PC-3 (cell line): ENCODE measurements around the gene LIME1. TPM values are rescaled to one million over a fixed set of nuclear protein-coding genes. Genes with fewer than 3 reads are reported as not detected.

ENCODE experiments used
- ATAC-seq: fragments of 200-7000 bp; cut with Tn5 transposase; 2 replicates; pipeline ENCODE4 v1.9.1; 2020; ENCODE audit warnings: mild to moderate bottlenecking, moderate library complexity
- BruUV-seq: library from RNA; stranded (reverse); fragments of 400-500 nt; replicated peaks from 2 replicates; lab custom pipeline; 2021; lab: Mats Ljungman, UMichigan
- CTCF ChIA-PET: fragments of 300-600 bp; sonication (Branson Sonifier 250); formaldehyde crosslinking; loops from one replicate; lab custom pipeline; 2022; ENCODE audit warnings: antibody characterized with exemption; lab: Charles Lee
- POLR2A ChIA-PET: fragments of 300-600 bp; sonication (Branson Sonifier 250); formaldehyde crosslinking; loops from one replicate; lab custom pipeline; 2022; ENCODE audit warnings: antibody characterized with exemption; ENCODE audit not compliant: unreplicated experiment; lab: Charles Lee
- DNase-seq: peaks from one replicate; pipeline ENCODE4 v3.0.0-alpha.2; 2015
- H2AFZ ChIP-seq: fragments of 300-600 bp; sonication (generic); 2 replicates; pipeline ENCODE4 v1.6.0; 2016; ENCODE audit warnings: antibody characterized with exemption, low read length
- H3F3A ChIP-seq: fragments of 300-600 bp; sonication (generic); one replicate; pipeline ENCODE4 v1.6.0; 2017; ENCODE audit warnings: antibody characterized with exemption, low read length, control low read depth, mild to moderate bottlenecking; ENCODE audit not compliant: unreplicated experiment
- H3K27ac ChIP-seq: fragments of 300-600 bp; sonication (generic); 2 replicates; pipeline ENCODE4 v1.5.1; 2016; ENCODE audit warnings: mild to moderate bottlenecking, low read length
- H3K27me3 ChIP-seq: fragments of 300-600 bp; sonication (generic); 2 replicates; pipeline ENCODE4 v1.6.1; 2016; ENCODE audit warnings: low read length, mixed read lengths
- H3K36me3 ChIP-seq: fragments of 300-600 bp; sonication (generic); 2 replicates; pipeline ENCODE4 v1.6.1; 2016; ENCODE audit warnings: low read depth, mixed run types, low read length, mixed read lengths
- H3K4me1 ChIP-seq: fragments of 300-600 bp; sonication (generic); 2 replicates; pipeline ENCODE4 v1.5.1; 2016; ENCODE audit warnings: low read length; ENCODE audit not compliant: insufficient read depth
- H3K4me2 ChIP-seq: fragments of 300-600 bp; sonication (generic); 2 replicates; pipeline ENCODE4 v1.6.0; 2016; ENCODE audit warnings: low read length
- H3K4me3 ChIP-seq: fragments of 300-600 bp; sonication (generic); 2 replicates; pipeline ENCODE4 v1.5.1; 2016; ENCODE audit warnings: mild to moderate bottlenecking, low read length, mixed read lengths
- H3K79me2 ChIP-seq: fragments of 300-600 bp; sonication (generic); 2 replicates; pipeline ENCODE4 v1.6.1; 2017; ENCODE audit warnings: low read length, mixed read lengths
- H3K9ac ChIP-seq: fragments of 300-600 bp; sonication (generic); 2 replicates; pipeline ENCODE4 v1.6.0; 2016; ENCODE audit warnings: mild to moderate bottlenecking, low read length
- H3K9me2 ChIP-seq: fragments of 300-600 bp; sonication (generic); replicated peaks from 2 replicates; pipeline ENCODE4 v1.6.1; 2016; ENCODE audit warnings: mixed run types, low read length, mixed read lengths
- H3K9me3 ChIP-seq: fragments of 300-600 bp; sonication (generic); 2 replicates; pipeline ENCODE4 v1.6.1; 2016; ENCODE audit warnings: low read length, mixed read lengths
- H4K20me1 ChIP-seq: fragments of 300-600 bp; sonication (generic); 2 replicates; pipeline ENCODE4 v1.6.1; 2016; ENCODE audit warnings: low read length, mixed read lengths
- EZH2 ChIP-seq: fragments of 300-600 bp; sonication (generic); IDR thresholded peaks from one replicate; pipeline ENCODE4 v1.6.1; 2017; ENCODE audit warnings: antibody characterized with exemption, mild to moderate bottlenecking, low read length; ENCODE audit not compliant: unreplicated experiment
- EZH2phosphoT487 ChIP-seq: fragments of 300-600 bp; sonication (generic); IDR thresholded peaks from 2 replicates; pipeline ENCODE4 v1.6.1; 2018; ENCODE audit warnings: mild to moderate bottlenecking, antibody characterized with exemption, low read length, borderline replicate concordance
- intact Hi-C: fragments of 100-400 bp; cut with micrococcal nuclease; formaldehyde crosslinking; loops from 2 replicates; pipeline ENCODE4 v1.9.0; 2023
- total RNA-seq: library from RNA; depleted of rRNA; stranded (reverse); fragments of >200 nt; gene quantifications from 2 replicates; pipeline ENCODE4 v1.2.3, GENCODE V29; 2014
- TF ChIP-seq, protein P1 (sequence below): fragments of 300-600 bp; sonication (generic); conservative IDR thresholded peaks from 2 replicates; pipeline ENCODE4 v1.5.1; 2017; ENCODE audit warnings: antibody characterized with exemption, low read depth, mild to moderate bottlenecking, low read length

The LIME1 gene
- total RNA-seq, 1 experiment from 2014 or later = 17.3 TPM

DNA sequence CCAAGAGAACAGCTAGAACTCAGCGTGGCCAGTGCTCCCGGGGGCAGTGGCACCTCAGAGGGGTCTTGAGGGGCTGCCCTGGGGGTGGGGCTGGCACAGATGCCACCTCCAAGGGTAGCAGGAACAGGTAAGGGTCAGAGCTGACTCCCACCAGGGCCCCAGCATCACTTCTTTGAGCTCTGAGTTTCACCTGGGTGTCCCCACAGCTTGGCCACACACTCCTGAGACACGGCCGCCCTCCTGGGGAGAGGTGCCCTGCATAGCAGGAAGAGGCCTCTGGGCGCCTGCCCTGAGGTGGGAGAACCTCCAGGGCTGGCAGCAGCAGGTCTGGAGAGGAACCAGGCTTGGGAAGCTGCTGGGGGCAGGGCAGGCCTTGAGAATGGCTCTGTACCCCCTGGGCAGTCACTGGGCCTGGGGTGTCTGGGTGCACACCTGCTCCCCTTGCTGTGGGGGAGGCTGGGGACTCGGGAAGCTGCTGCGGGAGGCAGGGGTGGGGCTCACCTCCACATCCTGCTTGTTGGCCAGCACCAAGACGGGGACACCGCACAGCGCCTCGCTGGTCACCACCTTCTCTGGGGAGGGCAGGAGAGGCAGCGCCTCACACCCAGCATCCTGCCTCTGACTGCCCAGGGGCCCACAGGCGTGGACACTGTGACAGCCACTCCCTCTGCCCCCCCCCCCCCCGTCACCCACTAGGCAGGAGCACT, 35.0 kb upstream of the LIME1 start:
- Histone ChIP-seq H3K4me1 (peaks cover 43% of the 10 kb centered on the region), H3K27ac (no peak overlapping the region)

DNA sequence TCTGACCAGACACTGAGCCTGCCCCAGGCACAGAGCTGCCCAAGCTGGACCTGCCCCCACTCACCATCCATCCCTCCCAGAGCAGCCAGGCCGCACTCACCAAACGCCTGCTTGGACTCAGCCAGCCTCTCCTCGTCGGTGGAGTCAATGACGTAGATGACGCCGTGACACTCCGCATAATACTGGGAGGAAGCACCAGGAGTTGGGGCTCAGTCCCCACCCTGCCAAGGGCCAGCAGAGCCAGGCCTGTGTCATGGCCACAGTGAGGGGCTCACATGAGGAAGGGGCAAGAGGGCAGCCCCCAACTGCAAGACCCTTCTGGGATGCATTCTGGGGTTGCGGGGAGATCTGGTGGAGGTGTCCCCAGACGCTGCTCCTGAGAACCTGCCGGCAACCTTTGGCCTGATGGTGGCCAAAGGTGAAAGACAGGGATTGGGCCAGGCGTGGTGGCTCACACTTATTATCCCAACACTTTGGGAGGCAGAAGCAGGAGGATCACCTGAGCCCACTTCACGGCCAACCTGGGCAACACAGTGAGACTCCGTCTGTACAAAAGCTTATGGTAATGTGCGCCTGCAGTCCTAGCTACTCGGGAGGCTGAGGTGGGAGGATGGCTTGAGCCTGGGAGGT, 34.3 kb upstream of the LIME1 start:
- no peaks in the 10 kb centered on the region for H4K20me1 ChIP-seq
- H3K9ac ChIP-seq = no peak overlapping the region
- H3K27ac ChIP-seq = no peak overlapping the region
- H3K4me2 ChIP-seq = no peak overlapping the region
- peaks cover 33% of the 10 kb centered on the region for H3K79me2 ChIP-seq
- no peak for TF ChIP-seq EZH2
- TF ChIP-seq, protein P1, sequence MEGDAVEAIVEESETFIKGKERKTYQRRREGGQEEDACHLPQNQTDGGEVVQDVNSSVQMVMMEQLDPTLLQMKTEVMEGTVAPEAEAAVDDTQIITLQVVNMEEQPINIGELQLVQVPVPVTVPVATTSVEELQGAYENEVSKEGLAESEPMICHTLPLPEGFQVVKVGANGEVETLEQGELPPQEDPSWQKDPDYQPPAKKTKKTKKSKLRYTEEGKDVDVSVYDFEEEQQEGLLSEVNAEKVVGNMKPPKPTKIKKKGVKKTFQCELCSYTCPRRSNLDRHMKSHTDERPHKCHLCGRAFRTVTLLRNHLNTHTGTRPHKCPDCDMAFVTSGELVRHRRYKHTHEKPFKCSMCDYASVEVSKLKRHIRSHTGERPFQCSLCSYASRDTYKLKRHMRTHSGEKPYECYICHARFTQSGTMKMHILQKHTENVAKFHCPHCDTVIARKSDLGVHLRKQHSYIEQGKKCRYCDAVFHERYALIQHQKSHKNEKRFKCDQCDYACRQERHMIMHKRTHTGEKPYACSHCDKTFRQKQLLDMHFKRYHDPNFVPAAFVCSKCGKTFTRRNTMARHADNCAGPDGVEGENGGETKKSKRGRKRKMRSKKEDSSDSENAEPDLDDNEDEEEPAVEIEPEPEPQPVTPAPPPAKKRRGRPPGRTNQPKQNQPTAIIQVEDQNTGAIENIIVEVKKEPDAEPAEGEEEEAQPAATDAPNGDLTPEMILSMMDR = no peak
- no peak for TF ChIP-seq EZH2phosphoT487
- H3F3A ChIP-seq = no peaks in the 10 kb centered on the region
- DNase-seq (no peak), ATAC-seq (no peak)
- H3K9me2 ChIP-seq = no peaks in the 10 kb centered on the region
- no peak overlapping the region for H2AFZ ChIP-seq
- no peak overlapping the region for H3K4me3 ChIP-seq
- BruUV-seq = no TSS peak
- H3K36me3 ChIP-seq = peaks cover 28% of the 10 kb centered on the region
- peaks cover 38% of the 10 kb centered on the region for H3K4me1 ChIP-seq
- no peaks in the 10 kb centered on the region for H3K27me3 ChIP-seq
- H3K9me3 ChIP-seq = no peaks in the 10 kb centered on the region
- POLR2A ChIA-PET = interaction anchor here (0.6 kb wide), 1 partner anchor 163 kb away, joined by 9 read pairs; the partner anchor contains the start of gene TPD52L2
- intact Hi-C loops = no loop called here
- CTCF ChIA-PET = no interaction called here

More for the DNA sequence above, 35.0 kb upstream of the LIME1 start:
- TF ChIP-seq, protein P1 = no peak
- TF ChIP-seq EZH2 (no peak), EZH2phosphoT487 (no peak)
- intact Hi-C loops = no loop called here
- ATAC-seq (no peak), DNase-seq (no peak)
- Histone ChIP-seq H3K9me2 (no peaks in the 10 kb centered on the region), H2AFZ (no peak overlapping the region), H3K9ac (no peak overlapping the region), H3K27me3 (no peaks in the 10 kb centered on the region), H4K20me1 (no peaks in the 10 kb centered on the region), H3K4me3 (no peak overlapping the region), H3K79me2 (peaks cover 27% of the 10 kb centered on the region), H3F3A (no peaks in the 10 kb centered on the region), H3K4me2 (no peak overlapping the region), H3K36me3 (peaks cover 28% of the 10 kb centered on the region), H3K9me3 (no peaks in the 10 kb centered on the region)
- ChIA-PET CTCF (no interaction called here), POLR2A (interaction anchor here (0.6 kb wide), 2 partner anchors 43 to 163 kb away, joined by 3 to 9 read pairs; partner anchors contain the start of genes RTEL1 and TPD52L2)
- BruUV-seq = no TSS peak
